HG03432 (cell line): ENCODE results near the gene HORMAD2.

Experiments used
- ATAC-seq: cut with Tn5 transposase; IDR thresholded peaks from one replicate; pipeline ENCODE4 v1.9.1; 2021; ENCODE audit warnings: mild to moderate bottlenecking, moderate library complexity; ENCODE audit not compliant: unreplicated experiment

Gene HORMAD2

DNA sequence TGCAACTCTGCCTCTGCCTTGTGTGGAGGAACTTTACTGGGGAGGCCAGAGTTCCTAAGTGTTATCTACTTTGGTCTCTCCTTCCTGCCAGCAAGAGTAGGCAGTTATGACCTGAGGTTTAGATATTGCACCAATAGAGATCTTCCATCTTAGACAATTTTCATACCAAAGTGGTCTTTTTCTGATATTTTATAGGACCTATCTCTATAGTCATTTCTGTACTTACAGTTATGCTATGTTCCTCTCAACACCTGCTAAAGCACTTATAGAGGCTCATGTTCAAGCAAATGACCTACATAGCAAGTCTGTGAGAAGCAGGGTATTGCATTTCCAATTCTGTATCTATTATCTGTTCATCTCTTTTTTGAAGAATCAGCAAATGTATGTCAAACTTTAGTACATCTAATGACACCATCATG is 80.8 kb downstream of the HORMAD2 start:
- no peak for ATAC-seq

DNA sequence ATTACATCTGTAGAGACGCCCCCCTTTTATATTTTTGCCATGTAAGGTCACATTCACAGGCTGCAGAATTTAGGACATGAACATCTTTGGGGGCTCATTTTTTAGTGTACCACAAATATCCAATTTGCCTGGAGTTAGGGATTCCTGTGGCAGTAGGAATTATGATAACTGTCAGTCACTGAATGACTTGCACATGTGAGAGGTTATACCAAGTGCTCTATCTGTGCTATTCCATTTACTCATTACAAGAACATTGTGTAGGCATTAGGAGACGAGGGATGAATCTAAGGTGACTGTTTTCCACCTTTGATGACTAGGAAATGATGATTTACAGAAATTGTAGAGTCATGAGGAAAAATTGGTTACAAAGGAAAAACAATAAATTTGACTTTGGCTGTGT is 87.0 kb downstream of the HORMAD2 start:
- no peak for ATAC-seq

GRCh38 chr22:30167734-30168133 is 87.5 kb downstream of the HORMAD2 start:
- ATAC-seq = no peak

DNA sequence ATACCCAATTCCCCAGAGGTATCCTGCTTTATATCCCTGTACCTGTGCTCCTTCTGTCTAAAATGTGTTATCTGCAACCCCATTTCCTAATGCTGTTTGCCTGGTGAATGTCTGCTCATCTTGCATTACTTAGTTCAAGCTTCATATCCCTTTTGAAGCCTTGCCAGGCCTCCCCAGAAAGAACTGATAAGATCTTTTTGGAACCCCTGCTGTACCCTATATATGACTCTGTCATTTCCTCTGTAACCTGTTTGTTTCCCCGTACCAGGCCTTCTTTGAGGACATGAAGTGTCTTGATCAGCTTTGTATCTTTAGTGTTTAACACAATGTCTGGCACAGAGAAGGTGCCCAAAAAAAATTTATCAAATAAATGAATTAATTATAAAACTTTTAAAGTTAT is 88.7 kb downstream of the HORMAD2 start:
- ATAC-seq = no peak

DNA sequence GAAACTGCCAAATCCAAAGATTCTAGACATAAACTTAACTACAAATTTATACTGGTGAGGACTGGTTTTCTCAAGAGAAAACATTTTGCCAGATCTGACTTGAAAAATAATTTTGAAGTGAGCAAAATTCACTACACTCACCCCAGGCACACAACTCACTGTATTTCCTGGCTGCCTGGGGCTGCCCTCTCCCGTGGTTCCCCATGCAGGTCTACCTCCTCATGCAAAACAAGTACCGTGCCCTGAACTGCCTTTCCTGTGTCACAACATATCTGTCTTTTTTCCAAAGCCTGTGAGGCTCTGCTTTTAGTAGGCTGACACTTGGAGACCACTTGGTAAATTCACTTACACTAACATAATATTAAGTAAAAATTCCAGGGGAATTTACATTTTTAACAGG is 89.9 kb downstream of the HORMAD2 start:
- ATAC-seq = no peak

DNA sequence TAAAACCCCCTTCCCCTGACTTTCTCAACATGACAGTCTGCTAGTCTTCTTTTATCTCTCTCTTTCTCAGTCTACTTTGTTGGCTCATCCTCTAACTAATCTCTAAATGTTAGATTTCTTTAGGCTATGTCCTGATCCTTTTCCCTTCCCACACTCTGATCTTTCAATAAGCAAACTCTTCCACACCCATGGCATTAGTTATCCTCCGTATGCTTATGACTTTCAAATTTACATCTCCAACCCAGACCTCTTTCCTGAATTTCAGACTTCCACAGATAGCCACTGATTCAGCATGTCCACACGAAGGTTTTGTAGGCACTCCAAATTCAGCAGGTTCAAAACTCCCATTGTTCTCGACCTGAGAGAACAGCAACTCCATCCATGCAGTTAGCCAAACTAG is 90.7 kb downstream of the HORMAD2 start:
- ATAC-seq = no peak

GRCh38 chr22:30175690-30176288 is 95.5 kb downstream of the HORMAD2 start:
- ATAC-seq = no peak

- ATAC-seq = no peak
These were observed 96.2 kb downstream of the HORMAD2 start for GRCh38 chr22:30176431-30176830.

DNA sequence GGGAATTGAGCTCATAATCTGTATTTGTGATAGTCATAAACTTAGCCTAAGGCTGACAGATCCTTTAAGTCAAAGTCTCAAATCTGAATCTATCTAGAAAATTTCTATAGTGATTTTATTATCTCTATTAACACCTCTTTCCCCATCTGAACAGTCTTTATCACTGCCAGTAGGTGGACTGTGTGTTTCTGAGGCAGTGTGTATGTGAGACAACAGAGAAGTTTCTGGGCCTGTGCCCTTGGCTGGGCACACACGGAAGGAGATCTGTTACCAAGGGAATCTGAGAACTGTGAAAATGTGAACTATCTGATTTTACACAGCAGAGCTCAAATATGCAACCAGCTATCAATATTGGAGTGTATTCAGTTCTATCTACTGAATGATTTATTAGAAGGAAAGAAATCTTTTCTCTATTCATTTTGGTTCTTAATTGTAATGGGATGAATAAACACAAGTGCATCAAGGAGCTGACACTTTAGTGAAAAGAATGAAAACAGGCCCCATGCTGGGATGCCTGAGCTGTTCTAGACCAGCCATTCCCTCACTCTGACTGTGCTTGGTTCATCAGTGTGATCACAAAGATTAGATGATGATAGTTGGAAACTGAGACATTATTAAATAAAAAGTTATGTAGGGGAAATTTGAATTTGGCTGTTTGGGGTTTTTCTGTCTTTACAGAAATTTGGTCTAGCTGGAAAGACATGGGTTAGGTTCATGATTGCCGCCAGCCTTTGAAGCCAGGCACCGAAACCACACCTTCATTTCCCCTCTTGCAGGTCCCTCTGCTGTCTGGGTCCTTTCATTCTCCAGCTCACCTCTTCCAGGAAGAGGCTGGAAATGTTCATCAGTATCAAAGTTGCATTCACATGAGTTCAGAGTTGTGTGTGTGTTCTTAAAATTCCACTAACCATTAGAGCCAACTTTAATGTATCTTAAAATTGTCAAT is 98.2 kb downstream of the HORMAD2 start:
- no peak for ATAC-seq

DNA sequence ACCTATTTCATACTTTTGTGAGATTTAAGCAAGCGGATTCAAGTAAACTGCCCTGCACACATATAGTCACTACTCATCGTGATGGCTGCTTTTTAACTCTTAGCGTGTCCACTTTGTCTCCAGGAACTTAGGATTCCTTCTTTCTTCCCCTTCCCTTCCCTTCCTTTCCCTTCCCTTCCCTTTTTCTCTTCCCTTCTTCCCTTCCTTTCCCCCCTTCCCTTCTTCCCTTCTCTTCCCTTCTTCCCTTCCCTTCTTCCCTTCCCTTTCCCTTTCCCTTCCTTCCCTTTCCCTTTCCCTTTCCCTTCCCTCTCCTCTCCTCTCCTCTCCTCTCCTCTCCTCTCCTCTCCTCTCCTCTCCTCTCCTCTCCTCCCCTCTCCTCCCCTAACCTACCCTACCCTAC is 100.4 kb downstream of the HORMAD2 start:
- ATAC-seq = no peak

- no peak for ATAC-seq
These were observed 101.4 kb downstream of the HORMAD2 start for GRCh38 chr22:30181459-30182349.

- no peak for ATAC-seq
These were observed 102.1 kb downstream of the HORMAD2 start for GRCh38 chr22:30182350-30182745.

DNA sequence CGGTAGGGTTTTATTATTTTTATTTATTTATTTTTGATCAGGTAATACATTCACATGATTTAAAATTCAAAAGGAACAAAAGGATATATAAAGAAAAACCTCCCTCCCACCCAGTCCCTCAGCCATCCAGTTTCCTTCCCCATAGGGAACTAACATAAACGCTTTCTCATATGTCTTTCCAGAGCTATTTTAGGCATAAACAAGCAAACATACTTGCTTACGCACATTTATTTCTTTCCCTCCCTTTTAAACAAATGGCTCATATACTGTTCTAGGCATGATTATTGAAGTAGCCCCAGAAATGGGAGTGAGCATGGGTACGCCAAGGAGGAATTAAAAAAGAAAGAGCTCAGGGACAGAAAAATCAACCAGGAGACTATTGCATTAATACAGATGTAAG is 102.6 kb downstream of the HORMAD2 start:
- ATAC-seq = no peak

GRCh38 chr22:30183271-30183670 is 103.0 kb downstream of the HORMAD2 start:
- ATAC-seq = no peak

- ATAC-seq = no peak
These were observed 103.6 kb downstream of the HORMAD2 start for GRCh38 chr22:30183861-30184278.

DNA sequence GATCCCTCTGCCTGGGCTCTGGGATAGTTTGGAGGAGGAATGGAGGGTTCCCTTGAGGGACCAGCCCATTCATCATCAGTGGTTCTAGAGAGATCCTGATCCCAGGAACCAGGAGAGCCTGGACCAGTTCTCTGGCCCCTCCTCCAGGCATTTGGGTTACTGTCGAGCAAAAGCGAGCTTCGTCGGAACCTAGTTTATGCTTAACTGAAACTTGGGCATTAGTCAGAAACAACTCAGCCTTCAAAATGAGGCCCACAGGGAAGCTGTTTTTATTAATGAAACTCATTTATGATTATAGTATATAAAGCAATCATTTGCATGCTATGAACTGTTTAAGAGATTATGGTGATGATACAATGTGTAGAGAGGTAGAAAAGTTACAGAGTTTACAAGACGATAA is 104.9 kb downstream of the HORMAD2 start:
- no peak for ATAC-seq

DNA sequence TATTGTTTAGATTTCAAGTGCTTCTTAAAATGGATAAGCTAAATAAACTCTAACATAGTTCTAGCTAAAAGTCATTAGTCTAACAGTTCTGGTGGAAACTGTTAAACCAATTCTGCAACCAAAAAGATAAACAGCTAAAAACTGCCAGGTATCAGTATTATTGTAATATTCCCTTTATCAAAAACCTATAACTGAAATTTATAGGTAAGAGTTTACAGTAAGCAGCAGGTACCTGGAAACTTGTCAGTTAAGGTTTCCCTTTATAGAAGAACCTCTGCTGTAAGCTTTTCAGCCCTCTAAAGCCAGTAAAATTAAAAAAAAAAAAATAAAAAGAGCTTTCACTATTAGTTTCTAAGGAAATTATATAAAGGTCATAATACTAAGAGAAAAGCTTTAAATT is 105.3 kb downstream of the HORMAD2 start:
- ATAC-seq = no peak

- no peak for ATAC-seq
These were observed 105.8 kb downstream of the HORMAD2 start for GRCh38 chr22:30186041-30186440.

DNA sequence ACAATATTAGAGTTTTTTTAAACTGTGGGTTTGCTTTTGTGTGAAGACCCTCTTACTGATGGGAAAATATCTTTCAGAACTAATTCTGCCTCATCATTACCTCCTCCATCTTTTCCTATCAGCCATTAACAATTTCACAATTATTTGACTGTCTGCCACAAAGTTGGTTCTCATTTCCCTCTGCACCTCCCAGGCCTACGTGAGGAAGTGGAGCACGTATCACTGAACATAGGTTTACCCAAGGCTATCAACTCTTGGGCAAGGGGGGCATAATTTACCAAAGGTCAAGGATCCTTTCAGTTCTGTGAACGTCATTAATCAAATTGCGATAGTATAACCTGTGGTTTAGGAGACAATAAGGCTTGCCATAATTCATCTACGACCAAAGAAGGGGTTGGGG is 106.2 kb downstream of the HORMAD2 start:
- ATAC-seq = no peak

- ATAC-seq = no peak
These were observed 106.8 kb downstream of the HORMAD2 start for GRCh38 chr22:30187094-30187493.
